GM18526 (cell line): ENCODE measurements around the gene DND1.

Source experiments
- POLR2A ChIP-seq: IDR thresholded peaks from 3 replicates; pipeline ENCODE4 v1.6.1; 2011; ENCODE audit not compliant: insufficient read length; ENCODE audit errors: extremely low read depth

The DND1 gene

DNA sequence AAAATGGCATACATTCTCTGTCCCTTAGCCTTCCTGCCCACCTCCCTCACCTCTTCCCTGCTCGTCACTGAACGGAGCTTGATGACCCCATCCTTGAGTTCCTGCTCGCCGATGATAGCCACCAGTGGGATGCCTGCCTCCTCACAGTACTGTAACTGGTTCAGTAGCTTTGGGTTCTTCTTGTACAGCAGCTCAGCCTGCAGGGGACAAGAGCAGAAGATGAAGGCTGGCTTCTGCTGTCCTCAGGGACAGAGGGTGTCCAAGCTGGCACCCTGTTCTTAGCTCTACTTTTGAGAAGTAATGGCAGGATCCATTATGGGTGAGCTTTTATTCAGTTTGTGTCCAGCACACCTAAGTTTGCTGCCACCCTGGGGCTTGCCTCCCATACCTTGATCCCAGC, 1.3 kb upstream of the DND1 start:
- no peak for TF ChIP-seq POLR2A

DNA sequence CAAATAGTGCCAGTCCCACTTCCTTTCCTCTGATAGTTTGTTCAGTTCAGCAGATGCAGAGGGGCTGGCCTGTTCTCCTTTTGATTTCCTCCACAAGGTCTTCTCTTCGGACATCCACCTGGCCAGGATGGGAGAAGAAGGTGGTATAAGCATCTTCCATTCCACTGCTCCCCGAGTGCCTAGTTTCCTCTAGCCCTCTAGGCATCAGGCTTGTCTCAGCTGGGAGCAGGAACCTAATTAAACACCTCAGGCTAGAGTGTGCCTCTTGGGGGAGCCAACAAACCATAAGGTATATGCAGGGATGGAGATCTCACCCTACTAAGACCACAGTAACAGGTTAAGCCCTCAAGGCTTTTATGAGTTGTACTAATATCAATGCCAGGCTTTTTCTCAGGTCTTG, 835 bp upstream of the DND1 start:
- no peak for TF ChIP-seq POLR2A

DNA sequence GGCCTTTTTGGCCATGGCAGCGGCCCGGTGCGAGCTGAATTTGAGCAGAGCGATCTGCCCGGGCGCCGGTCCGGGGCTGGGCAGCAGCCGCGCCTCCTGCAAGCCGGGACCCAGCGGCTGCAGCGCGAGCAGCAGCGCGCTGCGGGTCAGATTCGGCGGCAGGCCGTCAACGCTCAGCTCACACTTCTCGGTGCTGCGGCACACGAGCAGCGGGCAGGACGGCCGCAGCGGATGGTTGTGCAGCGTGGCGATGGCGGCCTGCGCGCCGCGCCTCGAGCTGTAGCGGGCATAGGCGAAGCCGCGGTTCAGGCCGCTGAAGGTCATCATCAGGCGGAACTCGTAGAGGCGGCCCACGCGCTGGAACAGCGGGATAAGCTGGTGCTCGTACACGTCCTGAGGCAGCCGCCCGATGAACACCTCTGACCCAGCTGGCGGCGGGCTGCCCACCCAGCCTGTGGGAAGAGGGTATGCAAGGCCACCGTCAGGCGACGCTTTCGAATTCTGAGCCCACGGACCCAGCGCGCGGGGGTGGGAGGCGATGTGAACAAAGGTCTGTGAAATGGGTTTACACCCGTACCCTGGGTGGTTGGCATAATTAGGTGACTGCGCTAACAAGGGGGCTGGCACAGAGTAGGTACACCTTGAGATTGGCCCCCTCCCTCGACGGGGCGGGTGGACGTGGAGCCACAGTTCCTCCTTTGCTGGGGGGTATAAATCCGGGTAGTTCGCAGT, 755 bp downstream of the DND1 start:
- no peak for TF ChIP-seq POLR2A

DNA sequence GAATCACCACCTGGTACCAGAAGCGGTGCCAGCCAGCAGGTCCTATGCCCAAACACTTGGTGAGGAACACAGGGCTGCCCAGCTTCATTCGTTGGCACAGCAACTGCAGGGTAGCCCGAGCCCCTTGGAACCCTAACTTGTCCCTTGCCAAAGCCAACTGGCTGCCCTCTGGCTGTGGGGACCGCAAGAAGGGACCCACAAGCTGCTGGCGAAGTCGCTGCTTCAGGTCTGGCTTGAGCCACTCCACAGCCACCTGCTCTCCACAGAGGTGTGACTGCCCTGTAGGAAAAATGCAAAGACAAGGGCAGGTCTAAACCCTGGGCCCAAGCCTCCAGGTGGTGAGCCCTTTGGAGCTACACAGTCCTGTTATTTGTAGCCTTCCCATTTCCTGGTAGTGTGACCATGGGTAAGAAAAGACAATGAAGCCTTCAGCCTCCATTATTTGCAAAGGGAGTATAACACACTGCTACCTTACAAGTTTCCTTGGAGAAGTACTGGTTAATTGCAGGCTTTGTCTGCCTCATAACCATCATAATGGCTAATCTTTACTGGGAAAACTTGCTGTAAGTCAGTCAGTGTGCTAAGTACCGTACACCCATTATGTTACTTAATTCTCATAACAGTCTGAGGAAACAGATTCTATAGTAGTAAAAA, 1.8 kb downstream of the DND1 start:
- TF ChIP-seq POLR2A, result no peak

DNA sequence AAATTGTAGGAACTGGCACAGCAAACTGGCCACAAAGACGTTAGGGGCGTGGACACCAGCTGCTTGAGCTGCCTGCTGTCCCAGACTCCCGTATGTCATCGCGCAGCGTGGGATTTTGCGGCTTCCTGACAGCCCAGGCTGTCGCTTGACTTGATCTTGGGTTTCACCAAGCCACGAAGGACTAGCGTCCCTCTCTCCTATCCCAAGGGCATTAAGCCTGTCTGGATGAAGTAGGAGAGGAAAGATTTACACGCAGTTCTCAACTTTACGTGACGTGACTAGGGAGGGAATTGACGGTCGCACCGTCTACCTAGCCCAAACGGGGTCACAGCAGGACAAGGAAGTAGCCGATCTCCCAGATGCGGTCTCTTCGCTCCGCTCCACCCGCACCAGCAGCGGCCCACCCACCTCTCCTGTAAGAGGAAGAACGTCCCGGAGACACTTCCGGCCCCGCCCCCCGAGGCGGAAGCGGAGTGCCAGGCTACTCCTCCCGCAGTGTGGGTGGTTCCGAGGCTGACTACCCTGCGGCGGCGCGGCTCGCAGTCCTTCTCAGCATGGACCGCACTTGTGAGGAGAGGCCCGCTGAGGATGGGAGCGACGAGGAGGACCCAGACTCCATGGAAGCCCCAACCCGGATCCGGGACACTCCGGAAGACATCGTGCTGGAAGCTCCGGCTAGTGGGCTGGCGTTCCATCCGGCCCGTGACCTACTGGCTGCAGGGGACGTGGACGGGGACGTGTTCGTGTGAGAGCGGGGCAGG, 8.8 kb downstream of the DND1 start, which contains the start of gene WDR55:
Gene WDR55 (plus strand): TSS at position 546 of the 761 bp plus-strand sequence. CDS start 9 bp downstream, at position 555.
- TF ChIP-seq POLR2A, result peak; percentile 87

DNA sequence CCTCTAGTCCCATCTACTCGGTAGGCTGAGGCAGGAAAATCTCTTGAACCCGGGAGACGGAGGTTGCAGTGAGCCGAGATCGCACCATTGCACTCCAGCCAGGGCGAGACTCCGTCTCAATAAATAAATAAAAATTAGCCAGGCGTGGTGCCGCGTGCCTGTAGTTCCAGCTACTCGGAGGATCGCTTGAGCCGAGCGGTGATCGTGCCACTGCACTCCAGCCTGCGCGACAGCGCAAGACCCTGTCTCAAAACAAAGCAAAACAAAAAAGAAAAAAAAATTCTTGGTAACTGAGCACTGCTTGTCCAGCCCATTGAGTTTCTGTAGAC, 9.4 kb downstream of the DND1 start:
- no peak for TF ChIP-seq POLR2A

DNA sequence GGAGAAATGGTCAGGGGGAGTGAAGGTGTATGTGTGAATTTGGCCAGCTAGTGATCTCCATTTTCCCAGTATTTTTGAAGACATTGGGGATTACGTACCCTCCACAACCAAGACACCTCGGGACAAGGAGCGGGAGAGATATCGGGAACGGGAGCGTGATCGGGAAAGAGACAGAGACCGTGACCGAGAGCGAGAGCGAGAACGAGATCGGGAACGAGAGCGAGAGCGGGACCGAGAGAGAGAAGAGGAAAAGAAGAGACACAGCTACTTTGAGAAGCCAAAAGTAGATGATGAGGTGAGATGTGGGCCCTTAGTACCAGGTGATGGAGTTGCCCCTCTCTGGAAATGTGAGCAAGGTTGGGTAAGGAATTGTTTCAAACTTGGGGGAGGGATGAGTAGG, 14.5 kb downstream of the DND1 start:
- TF ChIP-seq POLR2A, result no peak

DNA sequence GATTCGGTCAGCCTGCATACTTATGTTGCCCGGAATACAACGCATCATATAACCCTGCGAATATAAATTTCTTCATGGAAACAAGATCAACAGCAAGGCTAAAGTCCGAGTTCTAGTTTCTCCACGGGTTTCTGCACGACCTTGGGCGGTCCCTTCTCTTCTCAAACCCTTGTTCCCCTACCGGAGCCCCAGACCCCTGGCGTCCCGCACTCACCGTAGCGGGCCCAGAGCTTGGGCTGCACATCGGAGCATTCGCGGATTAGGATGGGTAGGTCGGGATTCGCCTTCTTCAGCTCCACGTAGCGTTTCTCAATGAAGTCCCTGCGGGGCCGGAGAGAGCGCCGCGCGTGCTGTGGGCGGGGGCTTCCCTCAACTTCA, 26.3 kb downstream of the DND1 start:
- TF ChIP-seq POLR2A, result no peak

DNA sequence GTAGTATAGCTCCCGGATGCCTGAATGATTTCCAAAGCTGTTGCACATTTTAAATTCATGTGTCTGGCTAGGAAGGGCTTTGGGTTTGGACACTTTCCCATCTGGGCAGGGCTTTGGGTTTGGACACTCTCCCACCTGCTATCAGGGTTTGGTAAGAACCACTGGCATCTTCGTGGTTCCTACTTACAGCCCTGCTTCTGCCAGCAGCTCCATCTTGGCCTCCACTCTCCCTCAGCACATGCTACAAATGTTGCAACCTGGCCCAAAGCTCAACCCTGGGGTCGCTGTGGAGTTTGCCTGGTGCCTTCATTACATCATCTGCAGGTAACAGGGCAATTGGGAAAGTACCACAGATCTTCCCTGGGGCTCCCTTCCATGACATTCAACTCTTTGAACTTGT, 30.7 kb downstream of the DND1 start:
- no peak for TF ChIP-seq POLR2A

DNA sequence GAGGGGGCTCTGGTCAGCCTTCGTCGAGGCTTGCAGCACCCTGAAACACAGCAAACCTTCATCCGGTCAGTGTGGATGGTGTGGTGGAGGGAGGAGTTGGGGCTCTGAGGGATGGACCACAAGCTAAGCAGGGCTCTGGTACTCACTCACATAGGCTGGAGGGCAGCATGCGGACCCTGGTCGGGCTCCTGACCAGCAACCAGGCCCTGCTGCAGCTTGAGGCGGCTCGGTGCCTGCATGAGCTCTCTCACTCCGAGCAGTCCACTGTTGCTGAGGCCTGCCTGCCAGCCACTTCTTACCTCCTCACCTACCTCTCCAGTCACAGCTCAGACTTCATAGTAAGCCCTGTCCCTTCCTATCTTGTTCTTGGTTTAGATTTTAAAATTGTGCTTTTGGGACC, 31.7 kb downstream of the DND1 start:
- no peak for TF ChIP-seq POLR2A

DNA sequence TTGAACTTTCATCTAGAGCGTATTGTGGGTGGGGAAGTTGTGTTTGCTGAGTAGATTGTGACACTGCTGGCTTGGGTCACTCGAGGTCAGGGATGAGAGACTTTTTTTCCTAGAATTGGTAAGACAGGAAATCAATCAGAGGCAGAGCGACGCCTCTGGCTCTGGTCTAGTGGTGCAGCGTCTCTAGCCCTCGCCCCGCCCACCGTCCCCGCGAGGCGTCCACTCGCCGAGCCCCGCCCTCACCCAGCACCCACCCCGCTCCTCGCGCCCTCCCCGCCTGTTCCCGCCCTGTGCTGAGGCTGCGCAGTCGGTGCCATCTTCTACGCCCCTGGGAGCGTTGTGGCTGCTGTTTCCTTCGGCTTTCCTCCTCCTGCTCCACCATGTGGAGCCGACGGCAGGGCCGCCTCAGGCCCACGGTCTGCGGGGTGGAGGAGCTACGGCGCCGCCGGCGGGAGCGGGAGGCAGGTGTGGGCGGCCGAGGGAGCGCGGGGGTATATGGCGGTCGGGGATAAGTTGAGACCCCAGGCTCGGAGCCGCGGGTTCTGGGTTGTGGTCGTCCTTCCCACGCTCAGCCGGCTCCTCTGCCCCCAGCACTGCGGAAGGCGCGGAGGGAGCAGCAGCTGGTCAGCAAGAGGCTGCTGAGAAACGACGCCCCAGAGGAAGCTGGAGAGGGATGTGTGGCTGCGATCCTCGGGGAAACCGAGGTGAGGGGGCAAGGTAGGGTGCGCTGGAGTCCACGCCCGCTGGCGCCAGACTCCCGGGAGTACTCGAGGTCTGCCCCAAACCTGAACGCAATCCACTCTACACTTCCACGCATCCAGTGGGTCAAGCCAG, 34.0 kb downstream of the DND1 start, which contains the start of gene TMCO6:
Gene TMCO6 (plus strand): TSS at position 304 of the 834 bp plus-strand sequence. CDS start 77 bp downstream, at position 381.
- peak; percentile 83 for TF ChIP-seq POLR2A

DNA sequence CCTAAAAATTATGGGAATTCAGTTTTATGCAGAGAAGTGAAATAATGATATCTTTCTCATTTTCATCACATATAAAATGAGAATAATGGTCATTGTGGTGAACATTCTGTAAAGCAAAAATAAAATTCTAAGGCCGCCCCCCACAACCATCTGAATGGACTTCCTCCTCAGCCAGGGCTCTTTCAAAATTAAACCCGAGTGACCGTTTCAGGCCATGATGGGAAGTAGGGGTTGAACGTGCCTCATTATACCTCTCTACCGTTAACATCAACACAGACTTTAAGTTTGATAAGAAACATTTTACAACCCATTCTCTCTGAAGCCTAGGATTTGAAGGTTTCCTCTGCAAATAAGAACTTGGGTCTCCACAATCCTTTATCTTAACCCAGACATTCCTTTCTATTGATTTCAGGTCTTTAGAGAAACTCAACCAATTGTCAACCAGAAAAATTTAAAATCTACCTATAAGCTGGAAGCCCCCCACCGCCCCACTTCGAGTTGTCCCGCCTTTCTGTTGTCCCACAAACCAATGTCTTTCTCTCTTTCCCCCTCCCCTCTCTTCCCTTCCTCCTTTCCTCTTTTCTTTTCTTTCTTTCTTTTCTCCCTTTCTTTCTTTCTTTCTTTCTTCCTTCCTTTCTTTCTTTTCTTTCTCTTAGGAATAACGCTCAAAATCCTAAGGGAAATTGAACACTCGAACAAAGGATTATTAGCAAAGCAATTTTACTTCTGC, 35.8 kb downstream of the DND1 start:
- TF ChIP-seq POLR2A, result no peak

DNA sequence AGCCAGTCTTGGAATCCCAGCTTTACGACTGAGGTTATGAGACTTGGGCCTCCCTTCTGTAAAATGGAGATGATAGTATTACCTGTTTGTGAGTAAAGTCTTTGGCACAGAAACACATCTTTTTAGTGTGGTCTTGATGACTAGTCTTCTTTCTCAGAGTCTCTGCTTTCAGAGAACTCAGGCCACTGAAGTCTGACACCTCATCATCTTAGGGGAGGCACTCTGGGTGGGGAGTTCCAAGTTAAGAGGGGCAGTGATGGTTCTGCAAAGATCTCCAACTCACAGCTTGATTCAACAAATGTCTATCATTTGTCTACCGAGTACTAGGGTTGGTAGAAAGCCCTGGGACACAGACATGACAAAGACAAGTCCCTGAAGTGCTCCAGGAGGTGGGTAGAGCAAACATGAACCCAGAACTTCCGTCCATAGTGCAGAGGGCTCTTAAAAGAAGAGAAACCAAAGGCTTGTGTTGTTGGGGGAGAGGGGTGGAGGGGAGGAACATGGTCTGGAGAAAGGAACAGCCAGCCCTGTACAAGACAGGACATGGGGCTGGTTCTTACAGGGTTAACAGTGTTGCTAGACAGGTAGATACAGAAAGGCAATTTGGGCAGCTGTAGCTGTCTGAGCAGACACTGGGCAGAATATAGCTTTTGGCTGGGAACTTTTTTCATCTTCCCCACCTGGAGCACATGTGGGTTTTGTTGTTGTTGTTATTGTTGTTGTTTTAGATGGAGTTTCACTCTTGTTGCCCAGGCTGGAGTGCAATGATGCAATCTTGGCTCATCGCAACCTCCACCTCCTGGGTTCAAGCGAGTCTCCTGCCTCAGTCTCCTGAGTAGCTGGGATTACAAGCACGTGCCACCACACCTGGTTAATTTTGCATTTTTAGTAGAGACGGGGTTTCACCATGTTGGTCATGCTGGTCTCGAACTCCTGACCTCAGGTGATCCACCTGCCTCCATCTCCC, 37.8 kb downstream of the DND1 start:
- no peak for TF ChIP-seq POLR2A
